ENCODE data around the gene PRELID1. TPM values are rescaled to one million over a fixed set of nuclear protein-coding genes. Genes with fewer than 3 reads are reported as not detected.
"Not testable (repeated sequence)": the region's sequence is repeated elsewhere in the genome, so short reads cannot be mapped to it uniquely, and the experiment has no call there.

PRELID1 gene
- 112 and 189 TPM in 2 replicates for total RNA-seq (2014; rRNA removed; shearing (Covaris generic); ENCODE audit: low replicate concordance)

GRCh38 chr5:177303121-177303924, at the start of gene PRELID1, which contains the start of gene RAB24:
TSS of gene PRELID1 (plus strand) at chr5:177303799. CDS start at chr5:177303986, 187 bp downstream.
TSS of gene RAB24 (minus strand) at chr5:177303719. CDS start at chr5:177303288, 431 bp downstream.
- peak within 1 kb of the TSS; percentile 86 for H3K4me3 ChIP-seq (ENCODE audit: low read length)
- peak within 1 kb of the TSS; percentile 97 for H3K4me2 ChIP-seq (ENCODE audit: low read depth, low read length, poor library complexity, severe bottlenecking)
- peaks cover 56% of the 10 kb centered on the region for H3K4me1 ChIP-seq (ENCODE audit: low read length)
- peak; percentile 96 for DNase-seq
- peak within 1 kb of the TSS; percentile 83 for H3K9ac ChIP-seq (ENCODE audit: low read length)
- H3K27me3 ChIP-seq (ENCODE audit: low read length): no peaks in the 10 kb centered on the region
- peak within 1 kb of the TSS; percentile 46; the same call in 1 of the 2 replicates for H3K27ac ChIP-seq (ENCODE audit: low read length)
- no peaks in the 10 kb centered on the region for H3K9me2 ChIP-seq (replicated peaks; ENCODE audit: insufficient read depth, low read length)
- peaks cover 33% of the 10 kb centered on the region for H3K79me2 ChIP-seq (ENCODE audit: low read length)
- peaks cover 21% of the 10 kb centered on the region for H4K20me1 ChIP-seq (ENCODE audit: insufficient read depth, low read depth, low read length)
- peak within 1 kb of the TSS; percentile 64; the same call in 1 of the 2 replicates for H2AFZ ChIP-seq (ENCODE audit: low read length)
- H3K36me3 ChIP-seq (ENCODE audit: insufficient read depth, low read length): peaks cover 13% of the 10 kb centered on the region; the same call in 1 of the 2 replicates
- H3K9me3 ChIP-seq (ENCODE audit: low read length): no peaks in the 10 kb centered on the region

GRCh38 chr5:177256296-177256695, 47.3 kb upstream of the PRELID1 start:
- peaks cover 41% of the 10 kb centered on the region; the same call in 1 of the 2 replicates for H3K36me3 ChIP-seq (ENCODE audit: insufficient read depth, low read length)
- H3K79me2 ChIP-seq (ENCODE audit: low read length): peaks cover 16% of the 10 kb centered on the region
- H3K9me3 ChIP-seq (ENCODE audit: low read length): no peaks in the 10 kb centered on the region
- H3K4me3 ChIP-seq (ENCODE audit: low read length): no peak overlapping the region
- no peaks in the 10 kb centered on the region for H3K27me3 ChIP-seq (ENCODE audit: low read length)
- no peaks in the 10 kb centered on the region for H3K4me1 ChIP-seq (ENCODE audit: low read length)
- no peak overlapping the region for H3K4me2 ChIP-seq (ENCODE audit: low read depth, low read length, poor library complexity, severe bottlenecking)
- DNase-seq: no peak
- no peak overlapping the region for H3K9ac ChIP-seq (ENCODE audit: low read length)
- H2AFZ ChIP-seq (ENCODE audit: low read length): no peak overlapping the region
- no peak overlapping the region for H3K27ac ChIP-seq (ENCODE audit: low read length)
- H4K20me1 ChIP-seq (ENCODE audit: insufficient read depth, low read depth, low read length): no peaks in the 10 kb centered on the region
- H3K9me2 ChIP-seq (replicated peaks; ENCODE audit: insufficient read depth, low read length): no peaks in the 10 kb centered on the region

GRCh38 chr5:177258711-177259110, 44.9 kb upstream of the PRELID1 start:
- H3K4me3 ChIP-seq (ENCODE audit: low read length); H3K27ac ChIP-seq (ENCODE audit: low read length); H3K4me1 ChIP-seq (ENCODE audit: low read length); H3K9me3 ChIP-seq (ENCODE audit: low read length); H3K9ac ChIP-seq (ENCODE audit: low read length); H3K9me2 ChIP-seq (replicated peaks; ENCODE audit: insufficient read depth, low read length); H2AFZ ChIP-seq (ENCODE audit: low read length); H4K20me1 ChIP-seq (ENCODE audit: insufficient read depth, low read depth, low read length); H3K27me3 ChIP-seq (ENCODE audit: low read length); H3K4me2 ChIP-seq (ENCODE audit: low read depth, low read length, poor library complexity, severe bottlenecking); DNase-seq: not testable (repeated sequence)
- peaks cover 47% of the 10 kb centered on the region; the same call in 1 of the 2 replicates for H3K36me3 ChIP-seq (ENCODE audit: insufficient read depth, low read length)
- peaks cover 11% of the 10 kb centered on the region; the same call in 1 of the 2 replicates for H3K79me2 ChIP-seq (ENCODE audit: low read length)

GRCh38 chr5:177260961-177261360, 42.6 kb upstream of the PRELID1 start:
- no peak for DNase-seq
- H4K20me1 ChIP-seq (ENCODE audit: insufficient read depth, low read depth, low read length): no peaks in the 10 kb centered on the region
- H3K27me3 ChIP-seq (ENCODE audit: low read length): no peaks in the 10 kb centered on the region
- H3K9me2 ChIP-seq (replicated peaks; ENCODE audit: insufficient read depth, low read length): no peaks in the 10 kb centered on the region
- H3K4me3 ChIP-seq (ENCODE audit: low read length): no peak overlapping the region
- H3K4me1 ChIP-seq (ENCODE audit: low read length): no peaks in the 10 kb centered on the region
- H3K27ac ChIP-seq (ENCODE audit: low read length): no peak overlapping the region
- H2AFZ ChIP-seq (ENCODE audit: low read length): no peak overlapping the region
- peaks cover 42% of the 10 kb centered on the region for H3K36me3 ChIP-seq (ENCODE audit: insufficient read depth, low read length)
- H3K9me3 ChIP-seq (ENCODE audit: low read length): no peaks in the 10 kb centered on the region
- H3K9ac ChIP-seq (ENCODE audit: low read length): no peak overlapping the region
- no peak overlapping the region for H3K4me2 ChIP-seq (ENCODE audit: low read depth, low read length, poor library complexity, severe bottlenecking)
- H3K79me2 ChIP-seq (ENCODE audit: low read length): peaks cover under 1% of the 10 kb centered on the region; the same call in 1 of the 2 replicates

- H3K79me2 ChIP-seq (ENCODE audit: low read length): no peaks in the 10 kb centered on the region
- no peak for DNase-seq
- no peaks in the 10 kb centered on the region for H4K20me1 ChIP-seq (ENCODE audit: insufficient read depth, low read depth, low read length)
- H2AFZ ChIP-seq (ENCODE audit: low read length): no peak overlapping the region
- no peak overlapping the region for H3K4me2 ChIP-seq (ENCODE audit: low read depth, low read length, poor library complexity, severe bottlenecking)
- H3K9ac ChIP-seq (ENCODE audit: low read length): no peak overlapping the region
- H3K9me2 ChIP-seq (replicated peaks; ENCODE audit: insufficient read depth, low read length): no peaks in the 10 kb centered on the region
- no peak overlapping the region for H3K4me3 ChIP-seq (ENCODE audit: low read length)
- no peaks in the 10 kb centered on the region for H3K4me1 ChIP-seq (ENCODE audit: low read length)
- no peaks in the 10 kb centered on the region for H3K9me3 ChIP-seq (ENCODE audit: low read length)
- H3K36me3 ChIP-seq (ENCODE audit: insufficient read depth, low read length): peaks cover 39% of the 10 kb centered on the region
- no peaks in the 10 kb centered on the region for H3K27me3 ChIP-seq (ENCODE audit: low read length)
- H3K27ac ChIP-seq (ENCODE audit: low read length): no peak overlapping the region
Measured at GRCh38 chr5:177261510-177261909, 42.1 kb upstream of the PRELID1 start.

- Histone ChIP-seq H3K4me2 (ENCODE audit: low read depth, low read length, poor library complexity, severe bottlenecking) (no peak overlapping the region), H3K36me3 (ENCODE audit: insufficient read depth, low read length) (peaks cover 43% of the 10 kb centered on the region), H3K4me3 (ENCODE audit: low read length) (no peak overlapping the region), H3K9me3 (ENCODE audit: low read length) (no peaks in the 10 kb centered on the region), H3K9me2 (replicated peaks; ENCODE audit: insufficient read depth, low read length) (no peaks in the 10 kb centered on the region), H3K4me1 (ENCODE audit: low read length) (no peaks in the 10 kb centered on the region), H4K20me1 (ENCODE audit: insufficient read depth, low read depth, low read length) (no peaks in the 10 kb centered on the region), H3K27me3 (ENCODE audit: low read length) (no peaks in the 10 kb centered on the region), H2AFZ (ENCODE audit: low read length) (no peak overlapping the region), H3K27ac (ENCODE audit: low read length) (no peak overlapping the region), H3K79me2 (ENCODE audit: low read length) (peaks cover 1% of the 10 kb centered on the region; the same call in 1 of the 2 replicates), H3K9ac (ENCODE audit: low read length) (no peak overlapping the region)
- no peak for DNase-seq
Measured at GRCh38 chr5:177264178-177264577, 39.4 kb upstream of the PRELID1 start.

GRCh38 chr5:177265395-177265794, 38.2 kb upstream of the PRELID1 start:
- no peak overlapping the region for H3K4me3 ChIP-seq (ENCODE audit: low read length)
- no peak for DNase-seq
- no peak overlapping the region for H3K4me2 ChIP-seq (ENCODE audit: low read depth, low read length, poor library complexity, severe bottlenecking)
- no peaks in the 10 kb centered on the region for H3K9me3 ChIP-seq (ENCODE audit: low read length)
- H3K27me3 ChIP-seq (ENCODE audit: low read length): no peaks in the 10 kb centered on the region
- H3K4me1 ChIP-seq (ENCODE audit: low read length): no peaks in the 10 kb centered on the region
- peaks cover 8% of the 10 kb centered on the region; the same call in 1 of the 2 replicates for H3K79me2 ChIP-seq (ENCODE audit: low read length)
- no peaks in the 10 kb centered on the region for H3K9me2 ChIP-seq (replicated peaks; ENCODE audit: insufficient read depth, low read length)
- no peak overlapping the region for H3K9ac ChIP-seq (ENCODE audit: low read length)
- peaks cover 50% of the 10 kb centered on the region for H3K36me3 ChIP-seq (ENCODE audit: insufficient read depth, low read length)
- no peak overlapping the region for H2AFZ ChIP-seq (ENCODE audit: low read length)
- H3K27ac ChIP-seq (ENCODE audit: low read length): no peak overlapping the region
- H4K20me1 ChIP-seq (ENCODE audit: insufficient read depth, low read depth, low read length): no peaks in the 10 kb centered on the region

GRCh38 chr5:177269232-177269895, 34.2 kb upstream of the PRELID1 start:
- DNase-seq: no peak
- Histone ChIP-seq H3K4me1 (ENCODE audit: low read length) (no peaks in the 10 kb centered on the region), H3K27ac (ENCODE audit: low read length) (no peak overlapping the region), H3K27me3 (ENCODE audit: low read length) (no peaks in the 10 kb centered on the region), H3K9me2 (replicated peaks; ENCODE audit: insufficient read depth, low read length) (no peaks in the 10 kb centered on the region), H2AFZ (ENCODE audit: low read length) (no peak overlapping the region), H3K79me2 (ENCODE audit: low read length) (peaks cover 12% of the 10 kb centered on the region; the same call in 1 of the 2 replicates), H3K4me2 (ENCODE audit: low read depth, low read length, poor library complexity, severe bottlenecking) (no peak overlapping the region), H4K20me1 (ENCODE audit: insufficient read depth, low read depth, low read length) (no peaks in the 10 kb centered on the region), H3K9me3 (ENCODE audit: low read length) (no peaks in the 10 kb centered on the region), H3K9ac (ENCODE audit: low read length) (no peak overlapping the region), H3K4me3 (ENCODE audit: low read length) (no peak overlapping the region), H3K36me3 (ENCODE audit: insufficient read depth, low read length) (peaks cover 40% of the 10 kb centered on the region)
